ENCODE measurements around the gene WWC2. TPM values are rescaled to one million over a fixed set of nuclear protein-coding genes. Genes with fewer than 3 reads are reported as not detected.

The WWC2 gene
- total RNA-seq, 1 experiment from 2014 or later = 39.0 TPM

DNA sequence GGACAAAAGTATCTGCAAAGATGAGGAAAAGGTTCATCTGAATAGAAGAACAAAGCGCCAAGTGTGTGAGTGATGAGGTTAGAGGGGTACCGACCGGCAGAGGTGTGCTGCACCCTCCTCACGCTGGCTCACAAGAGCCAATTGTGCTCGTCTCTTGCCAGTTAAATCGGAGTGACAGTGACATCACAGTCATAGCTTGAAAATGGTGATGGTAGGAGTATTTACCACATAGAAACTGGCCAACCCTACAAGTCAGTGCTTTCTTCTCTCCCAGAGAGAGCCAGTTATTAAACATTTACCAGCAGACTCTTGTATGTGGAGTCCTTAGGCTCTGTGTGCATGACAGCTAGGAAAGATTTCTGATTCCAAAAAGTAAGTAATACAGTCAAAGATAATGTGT lies 188.6 kb downstream of the WWC2 start:
- Mint-ChIP-seq H3K4me3 (ENCODE audit: low read depth, unreplicated experiment) (peak overlapping the region; percentile 47), H3K27me3 (ENCODE audit: unreplicated experiment) (no peaks in the 10 kb centered on the region), H3K27ac (ENCODE audit: unreplicated experiment) (peak overlapping the region; percentile 65), H3K4me1 (ENCODE audit: low read depth, unreplicated experiment) (peaks cover 40% of the 10 kb centered on the region), H3K9me3 (ENCODE audit: low read depth, unreplicated experiment) (no peaks in the 10 kb centered on the region), H3K36me3 (ENCODE audit: insufficient read depth, unreplicated experiment) (no peaks in the 10 kb centered on the region)
- intact Hi-C loops (cut with micrococcal nuclease; ENCODE audit: unreplicated experiment) = loop anchor here (1.0 to 10.0 kb wide), 3 partner anchors 47 to 120 kb away; no protein-coding TSS in a partner anchor
- no TSS peak for BruUV-seq (replicated peaks)
- CTCF ChIA-PET = interaction anchor here (1.5 kb wide), 1 partner anchor 111 kb away, joined by 6 read pairs; no protein-coding TSS in a partner anchor
- TF ChIP-seq, protein P1, sequence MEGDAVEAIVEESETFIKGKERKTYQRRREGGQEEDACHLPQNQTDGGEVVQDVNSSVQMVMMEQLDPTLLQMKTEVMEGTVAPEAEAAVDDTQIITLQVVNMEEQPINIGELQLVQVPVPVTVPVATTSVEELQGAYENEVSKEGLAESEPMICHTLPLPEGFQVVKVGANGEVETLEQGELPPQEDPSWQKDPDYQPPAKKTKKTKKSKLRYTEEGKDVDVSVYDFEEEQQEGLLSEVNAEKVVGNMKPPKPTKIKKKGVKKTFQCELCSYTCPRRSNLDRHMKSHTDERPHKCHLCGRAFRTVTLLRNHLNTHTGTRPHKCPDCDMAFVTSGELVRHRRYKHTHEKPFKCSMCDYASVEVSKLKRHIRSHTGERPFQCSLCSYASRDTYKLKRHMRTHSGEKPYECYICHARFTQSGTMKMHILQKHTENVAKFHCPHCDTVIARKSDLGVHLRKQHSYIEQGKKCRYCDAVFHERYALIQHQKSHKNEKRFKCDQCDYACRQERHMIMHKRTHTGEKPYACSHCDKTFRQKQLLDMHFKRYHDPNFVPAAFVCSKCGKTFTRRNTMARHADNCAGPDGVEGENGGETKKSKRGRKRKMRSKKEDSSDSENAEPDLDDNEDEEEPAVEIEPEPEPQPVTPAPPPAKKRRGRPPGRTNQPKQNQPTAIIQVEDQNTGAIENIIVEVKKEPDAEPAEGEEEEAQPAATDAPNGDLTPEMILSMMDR (IDR thresholded peaks at IDR 0.05; ENCODE audit: unreplicated experiment) = no peak
- peak; percentile 23 for DNase-seq

DNA sequence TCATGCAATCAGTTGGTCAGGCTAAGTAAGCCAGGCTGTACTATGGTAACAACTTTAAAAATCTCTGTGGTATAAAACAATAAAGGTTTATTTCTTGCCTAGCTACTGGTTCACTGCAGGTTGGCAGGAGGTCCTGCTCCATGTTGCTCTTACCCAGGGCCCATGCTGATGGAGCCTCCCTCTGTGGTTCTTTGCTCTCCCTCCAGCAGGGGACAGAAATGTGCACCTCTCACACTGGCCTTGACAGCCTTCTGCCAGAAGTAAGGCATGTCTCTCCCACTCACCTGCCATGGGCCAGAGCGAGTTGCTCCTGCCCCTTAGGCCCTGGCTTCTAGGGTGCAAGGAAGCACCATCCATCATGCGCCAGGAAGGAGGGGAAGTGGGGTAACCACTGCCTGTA lies 189.9 kb downstream of the WWC2 start:
- intact Hi-C loops (cut with micrococcal nuclease; ENCODE audit: unreplicated experiment) = loop anchor here (10.0 kb wide), 1 partner anchor 46 kb away; no protein-coding TSS in a partner anchor
- TF ChIP-seq, protein P1 (IDR thresholded peaks at IDR 0.05; ENCODE audit: unreplicated experiment) = no peak
- Mint-ChIP-seq H3K9me3 (ENCODE audit: low read depth, unreplicated experiment) (no peaks in the 10 kb centered on the region), H3K4me1 (ENCODE audit: low read depth, unreplicated experiment) (peaks cover 37% of the 10 kb centered on the region), H3K27me3 (ENCODE audit: unreplicated experiment) (no peaks in the 10 kb centered on the region), H3K36me3 (ENCODE audit: insufficient read depth, unreplicated experiment) (no peaks in the 10 kb centered on the region), H3K27ac (ENCODE audit: unreplicated experiment) (no peak overlapping the region), H3K4me3 (ENCODE audit: low read depth, unreplicated experiment) (no peak overlapping the region)
- no peak for DNase-seq
- BruUV-seq (replicated peaks) = no TSS peak
- CTCF ChIA-PET = interaction anchor here (0.5 kb wide), 1 partner anchor 9 kb away, joined by 6 read pairs; no protein-coding TSS in a partner anchor

DNA sequence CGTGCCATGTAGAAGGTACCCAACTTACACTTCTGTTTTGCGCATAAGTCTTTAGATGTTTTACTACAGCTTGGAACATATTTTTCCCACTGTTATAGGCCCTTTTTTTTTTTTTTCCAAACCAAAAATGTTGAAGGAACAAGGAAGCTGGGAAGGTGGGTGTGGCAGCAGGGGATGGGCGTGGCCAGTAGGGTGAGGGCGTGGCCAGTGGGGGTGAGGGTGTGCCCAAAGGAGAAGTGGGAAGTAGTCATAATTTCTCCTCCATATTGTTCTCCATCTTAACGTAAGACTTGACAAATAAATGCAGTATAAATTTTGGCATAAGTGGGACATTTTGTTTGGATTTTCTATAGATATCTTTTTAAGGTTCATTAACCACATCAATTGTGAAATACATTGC lies 190.6 kb downstream of the WWC2 start:
- Mint-ChIP-seq H3K4me3 (ENCODE audit: low read depth, unreplicated experiment) (no peak overlapping the region), H3K9me3 (ENCODE audit: low read depth, unreplicated experiment) (no peaks in the 10 kb centered on the region), H3K27ac (ENCODE audit: unreplicated experiment) (no peak overlapping the region), H3K36me3 (ENCODE audit: insufficient read depth, unreplicated experiment) (no peaks in the 10 kb centered on the region), H3K4me1 (ENCODE audit: low read depth, unreplicated experiment) (peaks cover 37% of the 10 kb centered on the region), H3K27me3 (ENCODE audit: unreplicated experiment) (no peaks in the 10 kb centered on the region)
- CTCF ChIA-PET = no interaction called here
- no TSS peak for BruUV-seq (replicated peaks)
- TF ChIP-seq, protein P1 (IDR thresholded peaks at IDR 0.05; ENCODE audit: unreplicated experiment) = no peak
- intact Hi-C loops (cut with micrococcal nuclease; ENCODE audit: unreplicated experiment) = loop anchor here (10.0 kb wide), 1 partner anchor 45 kb away; no protein-coding TSS in a partner anchor
- DNase-seq = peak; percentile 36

DNA sequence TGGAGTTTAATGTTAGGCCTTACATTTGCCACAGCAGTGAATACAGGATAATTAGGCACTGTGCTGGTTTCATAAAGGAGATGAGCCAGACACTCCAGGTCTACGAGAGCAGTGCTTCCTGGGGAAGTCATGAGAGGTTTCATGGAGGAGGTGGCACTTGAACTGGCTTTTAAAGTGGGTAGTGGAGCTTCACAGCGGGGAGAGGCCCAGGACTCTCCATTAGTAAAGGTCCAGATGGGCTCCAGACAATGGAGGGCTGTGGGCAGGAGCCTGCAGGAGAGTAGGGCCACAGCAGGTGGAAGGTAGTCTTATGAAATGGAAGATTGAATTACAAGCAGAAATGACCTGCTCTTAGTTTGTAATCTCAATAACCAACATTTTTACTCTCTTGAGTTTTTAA lies 192.0 kb downstream of the WWC2 start:
- Mint-ChIP-seq H3K4me3 (ENCODE audit: low read depth, unreplicated experiment) (no peak overlapping the region), H3K27ac (ENCODE audit: unreplicated experiment) (no peak overlapping the region)

More for the DNA sequence above, 192.0 kb downstream of the WWC2 start:
- intact Hi-C loops (cut with micrococcal nuclease; ENCODE audit: unreplicated experiment) = no loop called here
- BruUV-seq (replicated peaks) = no TSS peak
- TF ChIP-seq, protein P1 (IDR thresholded peaks at IDR 0.05; ENCODE audit: unreplicated experiment) = no peak
- Mint-ChIP-seq H3K27me3 (ENCODE audit: unreplicated experiment) (no peaks in the 10 kb centered on the region), H3K4me1 (ENCODE audit: low read depth, unreplicated experiment) (peaks cover 33% of the 10 kb centered on the region), H3K9me3 (ENCODE audit: low read depth, unreplicated experiment) (no peaks in the 10 kb centered on the region), H3K36me3 (ENCODE audit: insufficient read depth, unreplicated experiment) (no peaks in the 10 kb centered on the region)
- CTCF ChIA-PET = no interaction called here
- no peak for DNase-seq
